ENCODE results near the gene VWA5B1.
"Not testable (repeated sequence)": the region's sequence is repeated elsewhere in the genome, so short reads cannot be mapped to it uniquely, and the experiment has no call there.

The VWA5B1 gene

GRCh38 chr1:20280341-20280740 is 10.3 kb upstream of the VWA5B1 start:
- no peak for DNase-seq

- DNase-seq: no peak
Measured at GRCh38 chr1:20280906-20281305, 9.8 kb upstream of the VWA5B1 start.

GRCh38 chr1:20281801-20282200 is 8.9 kb upstream of the VWA5B1 start:
- DNase-seq: no peak

- no peak for DNase-seq
Measured at GRCh38 chr1:20282533-20282932, 8.1 kb upstream of the VWA5B1 start.

GRCh38 chr1:20284046-20284445 is 6.6 kb upstream of the VWA5B1 start:
- DNase-seq: no peak

- no peak for DNase-seq
Measured at GRCh38 chr1:20284625-20285024, 6.0 kb upstream of the VWA5B1 start.

- no peak for DNase-seq
Measured at GRCh38 chr1:20285510-20285909, 5.2 kb upstream of the VWA5B1 start.

- not testable (repeated sequence) for DNase-seq
Measured at GRCh38 chr1:20287696-20288095, 3.0 kb upstream of the VWA5B1 start.

- no peak for DNase-seq
Measured at GRCh38 chr1:20291645-20292084, 990 bp downstream of the VWA5B1 start.

- no peak for DNase-seq
Measured at GRCh38 chr1:20298626-20299025, 8.0 kb downstream of the VWA5B1 start.

- no peak for DNase-seq
Measured at GRCh38 chr1:20301463-20302107, 10.9 kb downstream of the VWA5B1 start.

GRCh38 chr1:20302108-20302471 is 11.4 kb downstream of the VWA5B1 start:
- DNase-seq: no peak

- DNase-seq: no peak
Measured at GRCh38 chr1:20307026-20307425, 16.4 kb downstream of the VWA5B1 start.

GRCh38 chr1:20308569-20308968 is 17.9 kb downstream of the VWA5B1 start:
- no peak for DNase-seq

- DNase-seq: no peak
Measured at GRCh38 chr1:20311289-20311688, 20.6 kb downstream of the VWA5B1 start.

GRCh38 chr1:20312310-20312709 is 21.6 kb downstream of the VWA5B1 start:
- no peak for DNase-seq

- no peak for DNase-seq
Measured at GRCh38 chr1:20312818-20313217, 22.1 kb downstream of the VWA5B1 start.

GRCh38 chr1:20317471-20317870 is 26.8 kb downstream of the VWA5B1 start:
- DNase-seq: no peak

GRCh38 chr1:20318521-20318920 is 27.8 kb downstream of the VWA5B1 start:
- no peak for DNase-seq

GRCh38 chr1:20318971-20319370 is 28.3 kb downstream of the VWA5B1 start:
- no peak for DNase-seq

- DNase-seq: no peak
Measured at GRCh38 chr1:20319456-20320220, 29.0 kb downstream of the VWA5B1 start.

- no peak for DNase-seq
Measured at GRCh38 chr1:20320704-20321103, 30.0 kb downstream of the VWA5B1 start.

- no peak for DNase-seq
Measured at GRCh38 chr1:20321573-20321972, 30.9 kb downstream of the VWA5B1 start.

- no peak for DNase-seq
Measured at GRCh38 chr1:20322081-20322824, 31.6 kb downstream of the VWA5B1 start.

All from NCI-H2081 (cell line).